Caco-2 (cell line): ENCODE results near the gene OR5A1. TPM values are rescaled to one million over a fixed set of nuclear protein-coding genes. Genes with fewer than 3 reads are reported as not detected.

Source experiments
- BruUV-seq: library from RNA; stranded (reverse); fragments of 400-500 nt; replicated peaks from 2 replicates; lab custom pipeline; 2021; lab: Mats Ljungman, UMichigan
- CTCF ChIA-PET: fragments of 300-600 bp; sonication (Branson Sonifier 250); formaldehyde crosslinking; loops from one replicate; lab custom pipeline; 2022; ENCODE audit warnings: antibody characterized with exemption; lab: Charles Lee
- POLR2A ChIA-PET: fragments of 300-600 bp; sonication (Branson Sonifier 250); formaldehyde crosslinking; loops from one replicate; lab custom pipeline; 2022; ENCODE audit warnings: antibody characterized with exemption; lab: Charles Lee
- DNase-seq, 2 experiments: peaks; one replicate each; pipeline versions ENCODE4 v3.0.0 to v3.0.0-alpha.2; 2020 to 2022
- H3K27me3 ChIP-seq: replicated peaks from 2 replicates; pipeline ENCODE4 v1.6.0; 2011; ENCODE audit warnings: low read length; ENCODE audit not compliant: control insufficient read depth, insufficient read depth
- H3K36me3 ChIP-seq: 2 replicates; pipeline ENCODE4 v1.5.1; 2011; ENCODE audit warnings: low read length; ENCODE audit not compliant: control insufficient read depth, insufficient read depth
- H3K4me1 ChIP-seq: fragments of 250-450 bp; sonication (Bioruptor Pico); 2 replicates; pipeline ENCODE4 v1.5.1; 2020; ENCODE audit warnings: mild to moderate bottlenecking
- H3K4me3 ChIP-seq: 2 replicates; pipeline ENCODE4 v1.5.1; 2011; ENCODE audit warnings: low read depth, mild to moderate bottlenecking, control low read depth, low read length
- H3K9me3 ChIP-seq: fragments of 250-450 bp; sonication (Bioruptor Pico); 2 replicates; pipeline ENCODE4 v1.5.1; 2020; ENCODE audit warnings: mild to moderate bottlenecking, moderate library complexity
- H3K27ac Mint-ChIP-seq: one replicate; pipeline ENCODE4 v1.8.0; 2022; ENCODE audit warnings: mixed read lengths; ENCODE audit not compliant: unreplicated experiment
- H3K27me3 Mint-ChIP-seq: one replicate; pipeline ENCODE4 v1.8.0; 2022; ENCODE audit warnings: mixed read lengths; ENCODE audit not compliant: insufficient read depth, unreplicated experiment
- H3K36me3 Mint-ChIP-seq: one replicate; pipeline ENCODE4 v1.8.0; 2022; ENCODE audit warnings: mild to moderate bottlenecking, mixed read lengths; ENCODE audit not compliant: insufficient read depth, unreplicated experiment
- H3K4me1 Mint-ChIP-seq: one replicate; pipeline ENCODE4 v1.8.0; 2022; ENCODE audit warnings: low read depth, mixed read lengths; ENCODE audit not compliant: unreplicated experiment
- H3K4me3 Mint-ChIP-seq: one replicate; pipeline ENCODE4 v1.8.0; 2022; ENCODE audit warnings: mild to moderate bottlenecking, moderate library complexity, mixed read lengths; ENCODE audit not compliant: unreplicated experiment
- H3K9me3 Mint-ChIP-seq: one replicate; pipeline ENCODE4 v1.8.0; 2022; ENCODE audit warnings: mixed read lengths; ENCODE audit not compliant: unreplicated experiment
- intact Hi-C: fragments of 100-400 bp; cut with micrococcal nuclease; formaldehyde crosslinking; loops from one replicate; pipeline ENCODE4 v1.10.0; 2022; ENCODE audit not compliant: unreplicated experiment
- total RNA-seq: library from RNA; stranded (reverse); gene quantifications from 2 replicates; pipeline ENCODE4 v1.2.3, GENCODE V29; 2022
- TF ChIP-seq, protein P1 (sequence below), 2 experiments: fragments of 200-600 bp in 1 of 2; IDR thresholded peaks; 1 replicate in 1 of 2; 2 replicates in 1 of 2; pipeline versions ENCODE4 v1.5.1 to v1.8.0; 2011 to 2022; ENCODE audit warnings: antibody characterized with exemption in 1 of 2, control low read depth in 1 of 2, inconsistent platforms in 1 of 2, low read depth in 1 of 2, low read length in 1 of 2, mild to moderate bottlenecking in 1 of 2, moderate library complexity in 1 of 2; ENCODE audit not compliant: insufficient read depth in 1 of 2, severe bottlenecking in 1 of 2, unreplicated experiment in 1 of 2

Gene OR5A1
- total RNA-seq, 1 experiment from 2014 or later, result not detected

DNA sequence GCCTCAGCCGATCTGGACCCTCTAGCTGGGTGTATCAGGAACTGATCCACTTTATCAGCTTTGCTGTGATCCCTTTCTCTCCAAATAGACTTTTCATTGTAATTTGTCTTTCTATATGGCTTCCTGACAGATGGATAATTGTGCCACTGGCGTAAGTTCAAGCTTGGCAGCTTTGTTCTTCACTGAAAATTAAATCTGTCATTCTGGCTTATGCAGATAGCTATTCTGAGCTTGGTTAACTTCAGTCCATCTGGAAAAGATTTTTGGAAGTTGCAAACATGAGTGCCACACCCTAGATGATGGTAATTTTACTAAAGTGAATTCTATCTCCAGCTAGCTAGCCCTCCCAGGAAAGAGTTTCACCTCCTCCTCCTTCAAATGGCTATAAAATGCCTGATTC, 18.1 kb upstream of the OR5A1 start:
- TF ChIP-seq, protein P1, sequence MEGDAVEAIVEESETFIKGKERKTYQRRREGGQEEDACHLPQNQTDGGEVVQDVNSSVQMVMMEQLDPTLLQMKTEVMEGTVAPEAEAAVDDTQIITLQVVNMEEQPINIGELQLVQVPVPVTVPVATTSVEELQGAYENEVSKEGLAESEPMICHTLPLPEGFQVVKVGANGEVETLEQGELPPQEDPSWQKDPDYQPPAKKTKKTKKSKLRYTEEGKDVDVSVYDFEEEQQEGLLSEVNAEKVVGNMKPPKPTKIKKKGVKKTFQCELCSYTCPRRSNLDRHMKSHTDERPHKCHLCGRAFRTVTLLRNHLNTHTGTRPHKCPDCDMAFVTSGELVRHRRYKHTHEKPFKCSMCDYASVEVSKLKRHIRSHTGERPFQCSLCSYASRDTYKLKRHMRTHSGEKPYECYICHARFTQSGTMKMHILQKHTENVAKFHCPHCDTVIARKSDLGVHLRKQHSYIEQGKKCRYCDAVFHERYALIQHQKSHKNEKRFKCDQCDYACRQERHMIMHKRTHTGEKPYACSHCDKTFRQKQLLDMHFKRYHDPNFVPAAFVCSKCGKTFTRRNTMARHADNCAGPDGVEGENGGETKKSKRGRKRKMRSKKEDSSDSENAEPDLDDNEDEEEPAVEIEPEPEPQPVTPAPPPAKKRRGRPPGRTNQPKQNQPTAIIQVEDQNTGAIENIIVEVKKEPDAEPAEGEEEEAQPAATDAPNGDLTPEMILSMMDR (IDR thresholded peaks at IDR 0.05; ENCODE audit: insufficient read depth in 1 of 2, low read depth in 1 of 2, low read length in 1 of 2, severe bottlenecking in 1 of 2, unreplicated experiment in 1 of 2), result no peak
- no peak overlapping the region for H3K4me3 Mint-ChIP-seq
- H3K27me3 ChIP-seq, result no peaks in the 10 kb centered on the region
- BruUV-seq, result no TSS peak
- no peaks in the 10 kb centered on the region; the same call in none of the 2 replicates for H3K9me3 ChIP-seq
- no peaks in the 10 kb centered on the region for H3K4me1 Mint-ChIP-seq
- H3K36me3 Mint-ChIP-seq, result peaks cover 4% of the 10 kb centered on the region
- POLR2A ChIA-PET, result no interaction called here
- no peak overlapping the region for H3K4me3 ChIP-seq
- H3K4me1 ChIP-seq, result no peaks in the 10 kb centered on the region
- H3K27ac Mint-ChIP-seq, result no peak overlapping the region
- no peaks in the 10 kb centered on the region for H3K9me3 Mint-ChIP-seq
- intact Hi-C loops, result no loop called here
- CTCF ChIA-PET, result no interaction called here
- H3K36me3 ChIP-seq, result no peaks in the 10 kb centered on the region
- no peak for DNase-seq
- peaks cover 14% of the 10 kb centered on the region for H3K27me3 Mint-ChIP-seq

- Histone ChIP-seq H3K9me3 (no peaks in the 10 kb centered on the region), H3K4me3 (no peak overlapping the region), H3K36me3 (no peaks in the 10 kb centered on the region), H3K27me3 (no peaks in the 10 kb centered on the region), H3K4me1 (no peaks in the 10 kb centered on the region)
- Mint-ChIP-seq H3K27ac (no peak overlapping the region), H3K4me1 (no peaks in the 10 kb centered on the region), H3K36me3 (no peaks in the 10 kb centered on the region), H3K9me3 (no peaks in the 10 kb centered on the region), H3K4me3 (no peak overlapping the region), H3K27me3 (no peaks in the 10 kb centered on the region)
- TF ChIP-seq, protein P1 (IDR thresholded peaks at IDR 0.05; ENCODE audit: insufficient read depth in 1 of 2, low read depth in 1 of 2, low read length in 1 of 2, severe bottlenecking in 1 of 2, unreplicated experiment in 1 of 2), result no peak
- intact Hi-C loops, result no loop called here
- ChIA-PET POLR2A (no interaction called here), CTCF (no interaction called here)
- BruUV-seq, result no TSS peak
- no peak for DNase-seq
Observed at GRCh38 chr11:59423835-59424234, 12.4 kb upstream of the OR5A1 start.

DNA sequence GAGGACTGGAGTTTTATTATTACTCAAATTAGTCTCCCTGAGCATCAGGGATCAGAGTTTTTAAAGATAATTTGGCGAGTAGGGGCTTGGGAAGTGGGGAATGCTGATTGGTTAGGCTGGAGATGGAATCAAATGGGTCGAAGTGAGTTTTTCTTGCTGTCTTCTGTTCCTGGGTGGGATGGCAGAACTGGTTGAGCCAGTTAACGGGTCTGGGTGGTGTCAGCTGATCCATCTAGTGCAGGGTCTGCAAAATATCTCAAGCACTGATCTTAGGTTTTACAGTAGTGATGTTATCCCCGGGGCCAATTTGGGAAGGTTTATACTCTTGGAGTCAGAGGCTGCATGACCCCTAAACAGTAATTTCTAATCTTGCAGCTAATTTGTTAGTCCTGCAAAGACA, 11.1 kb upstream of the OR5A1 start:
- Mint-ChIP-seq H3K4me1 (no peaks in the 10 kb centered on the region), H3K4me3 (no peak overlapping the region), H3K27me3 (no peaks in the 10 kb centered on the region), H3K36me3 (no peaks in the 10 kb centered on the region), H3K9me3 (no peaks in the 10 kb centered on the region), H3K27ac (no peak overlapping the region)
- Histone ChIP-seq H3K4me1 (no peaks in the 10 kb centered on the region), H3K36me3 (no peaks in the 10 kb centered on the region), H3K4me3 (no peak overlapping the region), H3K9me3 (no peaks in the 10 kb centered on the region), H3K27me3 (no peaks in the 10 kb centered on the region)
- CTCF ChIA-PET, result no interaction called here
- intact Hi-C loops, result no loop called here
- BruUV-seq, result no TSS peak
- POLR2A ChIA-PET, result no interaction called here
- TF ChIP-seq, protein P1 (IDR thresholded peaks at IDR 0.05; ENCODE audit: insufficient read depth in 1 of 2, low read depth in 1 of 2, low read length in 1 of 2, severe bottlenecking in 1 of 2, unreplicated experiment in 1 of 2), result no peak
- DNase-seq, result no peak
